Psoas muscle (tissue), 8 donors: ENCODE measurements around the gene PDLIM3. TPM values are rescaled to one million over a fixed set of nuclear protein-coding genes. Genes with fewer than 3 reads are reported as not detected.

Source experiments
- ATAC-seq, 4 donors: fragments of 200-7000 bp; cut with Tn5 transposase; one replicate each; pipeline ENCODE4 v1.9.1; 2020; ENCODE audit warnings: moderate library complexity in 3 of 4, mild to moderate bottlenecking in 2 of 4
- DNase-seq, 2 donors: peaks; one replicate each; pipeline ENCODE4 v3.0.0-alpha.2; 2020
- H3K27ac ChIP-seq: fragments of 200-600 bp; one replicate; pipeline ENCODE4 v1.8.0; 2022
- H3K27me3 ChIP-seq, 3 donors: fragments of 200-600 bp in 1 of 3; one replicate each; pipeline versions ENCODE4 v1.6.1 to v1.8.0; 2013 to 2022; ENCODE audit warnings: low read length in 2 of 3, mild to moderate bottlenecking in 2 of 3, moderate library complexity in 1 of 3; ENCODE audit not compliant: insufficient read depth in 3 of 3
- H3K36me3 ChIP-seq, 2 donors: fragments of 200-600 bp in 1 of 2; one replicate each; pipeline versions ENCODE4 v1.6.1 to v1.8.0; 2013 to 2022; ENCODE audit warnings: low read depth in 1 of 2, mild to moderate bottlenecking in 1 of 2, moderate library complexity in 1 of 2; ENCODE audit not compliant: insufficient read depth in 1 of 2
- H3K4me1 ChIP-seq: fragments of 200-600 bp; one replicate; pipeline ENCODE4 v1.8.0; 2022
- H3K4me3 ChIP-seq: fragments of 200-600 bp; one replicate; pipeline ENCODE4 v1.8.0; 2022; ENCODE audit warnings: mild to moderate bottlenecking
- H3K9me3 ChIP-seq: fragments of 200-600 bp; one replicate; pipeline ENCODE4 v1.8.0; 2022
- WGBS, 3 donors: extraction: QIAGEN DNeasy Blood & Tissue Kit; methylation state at CpG; one replicate each; pipeline versions ENCODE4 v1.1.6 to v1.1.7; 2013; 5-methylcytosine and 5-hydroxymethylcytosine counted together
- intact Hi-C, 2 donors: fragments of 100-400 bp; cut with DNase I; formaldehyde crosslinking; loops; one replicate each; pipeline versions ENCODE4 v1.11.0 to v1.14.2; 2022
- polyA plus RNA-seq, 3 donors: library from polyadenylated mRNA; stranded (reverse); fragments of 200-250 nt; gene quantifications; one replicate each; pipeline ENCODE4 v1.2.3, GENCODE V29; 2013
- total RNA-seq, 4 donors: library from RNA; stranded (reverse); fragmentation: NEBNext Ultra II Directional in 2 of 4; extraction: Animal tissue kit (Norgen Biotek cat#: 25700) in 2 of 4; gene quantifications; one replicate each; pipeline versions ENCODE4 v1.2.1 to v1.2.4, GENCODE V29; 2021 to 2023
- TF ChIP-seq, protein P1 (sequence below): fragments of 200-600 bp; IDR thresholded peaks from one replicate; pipeline ENCODE4 v1.8.0; 2022; ENCODE audit warnings: antibody characterized with exemption
- donor health status: healthy with polysubstance abuse.
- donor health status: DM: no; HTN: no; CAD: no; lungs with moderate emphysema.
- donor health status: Bipolar disorder and iron deficiency.
- donor health status: healthy.
- donor health status: DM: yes; HTN: yes; CAD: no.
- donor health status: DM: no; HTN: no; CAD: no.
- donor health status: DM: no; HTN: no; CAD: no.
- donor health status: DM: yes; HTN: yes; CAD: no.

Gene PDLIM3
- total and polyA plus RNA-seq, 7 donors = 703 to 5,341 (median 2,718) TPM

DNA sequence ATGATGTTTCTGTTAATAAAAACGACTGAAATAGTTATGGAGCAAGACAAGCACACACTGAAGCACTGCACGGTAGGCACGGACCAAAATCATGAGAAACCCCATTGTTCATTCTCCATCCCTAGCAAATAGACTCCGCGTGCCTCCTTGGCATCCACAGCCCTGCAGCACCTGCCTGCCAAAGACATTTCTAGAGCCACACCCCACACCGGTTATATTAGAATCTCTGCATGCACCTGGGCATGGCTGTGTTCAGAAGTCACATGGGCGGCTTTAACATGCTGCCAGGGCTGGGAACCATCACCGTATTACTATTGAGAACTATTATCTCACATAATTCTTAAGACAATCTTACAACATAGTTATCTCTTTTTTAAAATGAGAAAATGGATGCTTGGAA is 5.9 kb downstream of the PDLIM3 start:
- DNase-seq = no peak
- peak overlapping the region; percentile 99 for H3K27ac ChIP-seq
- WGBS, 3 donors = 30 to 53% (median 36%) methylated on average over 8 of the region's 8 CpGs
- peak overlapping the region; percentile 90 for H3K4me3 ChIP-seq
- peaks cover 25% of the 10 kb centered on the region for H3K4me1 ChIP-seq
- no peaks in the 10 kb centered on the region for H3K9me3 ChIP-seq
- peaks cover 0 to 79% of the 10 kb centered on the region in 2 donors for H3K36me3 ChIP-seq
- TF ChIP-seq, protein P1, sequence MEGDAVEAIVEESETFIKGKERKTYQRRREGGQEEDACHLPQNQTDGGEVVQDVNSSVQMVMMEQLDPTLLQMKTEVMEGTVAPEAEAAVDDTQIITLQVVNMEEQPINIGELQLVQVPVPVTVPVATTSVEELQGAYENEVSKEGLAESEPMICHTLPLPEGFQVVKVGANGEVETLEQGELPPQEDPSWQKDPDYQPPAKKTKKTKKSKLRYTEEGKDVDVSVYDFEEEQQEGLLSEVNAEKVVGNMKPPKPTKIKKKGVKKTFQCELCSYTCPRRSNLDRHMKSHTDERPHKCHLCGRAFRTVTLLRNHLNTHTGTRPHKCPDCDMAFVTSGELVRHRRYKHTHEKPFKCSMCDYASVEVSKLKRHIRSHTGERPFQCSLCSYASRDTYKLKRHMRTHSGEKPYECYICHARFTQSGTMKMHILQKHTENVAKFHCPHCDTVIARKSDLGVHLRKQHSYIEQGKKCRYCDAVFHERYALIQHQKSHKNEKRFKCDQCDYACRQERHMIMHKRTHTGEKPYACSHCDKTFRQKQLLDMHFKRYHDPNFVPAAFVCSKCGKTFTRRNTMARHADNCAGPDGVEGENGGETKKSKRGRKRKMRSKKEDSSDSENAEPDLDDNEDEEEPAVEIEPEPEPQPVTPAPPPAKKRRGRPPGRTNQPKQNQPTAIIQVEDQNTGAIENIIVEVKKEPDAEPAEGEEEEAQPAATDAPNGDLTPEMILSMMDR = no peak
- peak in 1 of 4 donors; percentile 1 for ATAC-seq
- intact Hi-C loops = no loop called here
- no peaks in the 10 kb centered on the region for H3K27me3 ChIP-seq

DNA sequence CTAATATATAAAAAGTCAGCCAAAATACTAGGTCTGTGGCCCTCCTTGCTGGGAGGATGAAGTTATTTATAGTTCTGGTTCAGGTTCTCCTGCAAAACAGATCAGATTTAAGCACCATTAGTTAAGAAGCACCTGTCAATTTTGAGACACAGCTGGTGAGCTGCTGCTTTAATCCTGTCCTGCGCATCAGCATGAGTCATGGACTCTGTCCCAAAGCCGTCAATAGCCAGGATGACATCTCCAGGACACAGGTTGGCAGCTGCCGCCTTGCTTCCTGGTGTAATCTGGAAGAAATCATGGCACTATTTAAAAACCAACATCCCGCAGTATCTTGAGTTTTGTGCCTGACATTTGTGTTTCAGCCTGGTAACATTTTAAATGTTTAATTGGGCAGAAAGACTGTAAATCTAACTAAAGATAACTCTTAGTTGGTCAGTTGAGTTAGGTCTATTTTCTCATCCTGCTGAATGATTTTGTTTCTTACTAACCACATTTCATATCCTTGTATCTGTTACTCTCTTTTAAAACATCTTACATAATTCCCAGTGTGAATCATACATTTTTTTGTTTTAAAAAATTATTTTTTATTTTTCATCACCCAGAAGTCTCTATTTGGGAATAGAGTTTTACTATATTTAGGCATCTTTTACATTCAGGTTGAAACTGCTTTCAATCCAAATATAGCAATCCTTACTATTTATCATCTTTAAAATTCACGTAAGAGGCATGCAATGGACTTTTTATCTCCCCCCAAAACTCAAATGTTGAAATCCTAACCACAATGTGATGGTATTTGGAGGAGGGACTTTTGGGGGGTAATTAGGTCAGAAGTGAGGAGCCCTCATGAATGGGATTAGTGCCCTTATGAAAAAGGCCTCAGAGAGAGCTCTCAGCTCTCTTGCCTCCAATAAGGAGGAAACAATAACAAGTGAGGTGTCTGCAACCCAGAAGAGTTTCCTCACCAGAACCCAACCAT is 10.1 kb downstream of the PDLIM3 start:
- intact Hi-C loops = no loop called here
- TF ChIP-seq, protein P1 = no peak
- WGBS, 3 donors = 22 to 39% (median 23%) methylated on average over 5 of the region's 5 CpGs
- no peaks in the 10 kb centered on the region for H3K27me3 ChIP-seq
- H3K4me1 ChIP-seq = peaks cover 38% of the 10 kb centered on the region
- peak overlapping the region; percentile 23 for H3K4me3 ChIP-seq
- H3K36me3 ChIP-seq = peaks cover 0 to 62% of the 10 kb centered on the region in 2 donors
- ATAC-seq (peak; percentile 80 to 90 (median 89)), DNase-seq (peak; percentile 66 to 85)
- H3K9me3 ChIP-seq = no peaks in the 10 kb centered on the region
- H3K27ac ChIP-seq = peak overlapping the region; percentile 99

DNA sequence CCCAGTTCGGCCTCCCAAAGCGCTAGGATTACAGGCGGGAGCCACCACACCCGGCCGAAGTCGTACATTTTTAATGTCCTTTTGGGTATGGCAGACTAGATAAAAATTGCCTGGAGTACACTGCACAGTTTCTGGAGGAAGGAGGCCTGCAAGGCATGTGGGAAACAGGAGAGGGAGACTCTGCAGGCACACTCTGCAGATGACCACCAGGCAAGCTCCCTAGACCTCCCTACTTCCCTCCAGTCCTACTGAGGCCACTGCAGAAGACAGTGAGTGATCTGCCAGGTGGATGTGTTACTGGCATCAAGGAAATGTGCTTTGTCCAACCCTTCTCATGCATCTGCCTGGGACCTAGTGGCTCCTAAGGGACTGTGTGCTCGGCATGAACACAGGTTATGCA is 11.4 kb downstream of the PDLIM3 start:
- intact Hi-C loops = no loop called here
- no peak for DNase-seq
- H3K27me3 ChIP-seq = no peaks in the 10 kb centered on the region
- H3K4me1 ChIP-seq = peaks cover 50% of the 10 kb centered on the region
- 65 to 85% (median 74%) methylated on average over 7 of the region's 7 CpGs for WGBS, 3 donors
- H3K9me3 ChIP-seq = no peaks in the 10 kb centered on the region
- peak overlapping the region; percentile 26 for H3K4me3 ChIP-seq
- ATAC-seq = peak; percentile 17 to 27 (median 24)
- H3K36me3 ChIP-seq = peaks cover 0 to 62% of the 10 kb centered on the region in 2 donors
- peak overlapping the region; percentile 99 for H3K27ac ChIP-seq
- TF ChIP-seq, protein P1 = peak; percentile 5

DNA sequence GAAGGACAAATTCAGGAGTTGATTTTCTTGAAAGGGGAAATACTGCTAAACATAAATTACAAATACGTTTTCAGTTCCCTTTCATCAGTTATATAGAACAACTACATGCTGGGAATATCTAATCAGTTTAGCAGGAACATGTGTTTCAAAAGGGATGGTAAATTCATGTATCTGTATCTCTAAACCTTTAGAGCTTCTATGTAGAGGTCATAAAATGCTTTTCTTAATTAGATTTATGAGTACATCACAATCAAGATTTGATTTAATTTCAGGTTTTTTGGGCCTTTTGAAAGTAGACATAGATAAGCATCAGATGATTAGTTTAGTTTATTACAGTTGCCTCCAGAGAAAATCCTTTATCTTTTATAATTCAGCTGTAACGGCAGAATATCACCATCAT is 12.9 kb downstream of the PDLIM3 start:
- Histone ChIP-seq H3K9me3 (no peaks in the 10 kb centered on the region), H3K27ac (no peak overlapping the region), H3K27me3 (no peaks in the 10 kb centered on the region), H3K4me3 (no peak overlapping the region), H3K4me1 (peaks cover 55% of the 10 kb centered on the region), H3K36me3 (peaks cover 0 to 62% of the 10 kb centered on the region in 2 donors)
- WGBS, 3 donors = 84% methylated on average over 2 of the region's 2 CpGs; no CpG with 5 or more reads in 2 of the 3 donors
- DNase-seq (no peak), ATAC-seq (no peak)
- intact Hi-C loops = no loop called here
- TF ChIP-seq, protein P1 = no peak
